ENCODE results near the gene OR2S2. TPM values are rescaled to one million over a fixed set of nuclear protein-coding genes. Genes with fewer than 3 reads are reported as not detected.

Gene OR2S2
- total RNA-seq, 1 donor from 2014 or later: not detected

- DNase-seq (ENCODE audit: low spot score): no peak
Observed at GRCh38 chr9:35909687-35910612, 48.0 kb downstream of the OR2S2 start.

GRCh38 chr9:35909274-35909673 lies 48.7 kb downstream of the OR2S2 start, which contains the start of gene SPAAR:
TSS of gene SPAAR (plus strand) at chr9:35909490. CDS start at chr9:35910464, 974 bp downstream.
- no peak for DNase-seq (ENCODE audit: low spot score)

- no peak for DNase-seq (ENCODE audit: low spot score)
Observed at GRCh38 chr9:35908504-35909125, 49.3 kb downstream of the OR2S2 start.

- no peak for DNase-seq (ENCODE audit: low spot score)
Observed at GRCh38 chr9:35907711-35908503, 50.0 kb downstream of the OR2S2 start.

Other genes with a start within 250 kb of the OR2S2 start
- 622 TPM for gene TLN1, start 226.0 kb downstream of the OR2S2 start, total RNA-seq
- gene CREB3, start 225.5 kb downstream of the OR2S2 start, total RNA-seq: 42.5 TPM
- gene GBA2, start 208.9 kb downstream of the OR2S2 start, total RNA-seq: 54.5 TPM
- gene RGP1, start 208.9 kb downstream of the OR2S2 start, total RNA-seq: 25.0 TPM
- gene MSMP, start 203.9 kb downstream of the OR2S2 start, total RNA-seq: not detected
- gene NPR2, start 166.6 kb downstream of the OR2S2 start, total RNA-seq: 23.2 TPM
- 0.61 TPM for gene SPAG8, start 145.9 kb downstream of the OR2S2 start, total RNA-seq
- gene HINT2, start 143.1 kb downstream of the OR2S2 start, total RNA-seq: 42.7 TPM
- not detected for gene FAM221B, start 129.4 kb downstream of the OR2S2 start, total RNA-seq
- gene TMEM8B, start 128.9 kb downstream of the OR2S2 start, total RNA-seq: 6.7 TPM
- gene OR13J1, start 87.8 kb downstream of the OR2S2 start, total RNA-seq: not detected
- 5.2 TPM for gene HRCT1, start 52.0 kb downstream of the OR2S2 start, total RNA-seq
- 25.3 TPM for gene SPAAR, start 48.7 kb downstream of the OR2S2 start, total RNA-seq
- gene RECK, start 78.8 kb upstream of the OR2S2 start, total RNA-seq: 18.5 TPM
- 81.7 TPM for gene GLIPR2, start 178.6 kb upstream of the OR2S2 start, total RNA-seq
- 0.87 TPM for gene CCIN, start 211.2 kb upstream of the OR2S2 start, total RNA-seq
- 190 TPM for gene CLTA, start 232.8 kb upstream of the OR2S2 start, total RNA-seq

Data from mesenteric fat pad (tissue), 1 donor.